GM19455 (cell line): Measurements from ENCODE around the gene JOSD1.

ENCODE experiments used
- ATAC-seq: cut with Tn5 transposase; IDR thresholded peaks from one replicate; pipeline ENCODE4 v1.9.1; 2021; ENCODE audit not compliant: unreplicated experiment

The JOSD1 gene

DNA sequence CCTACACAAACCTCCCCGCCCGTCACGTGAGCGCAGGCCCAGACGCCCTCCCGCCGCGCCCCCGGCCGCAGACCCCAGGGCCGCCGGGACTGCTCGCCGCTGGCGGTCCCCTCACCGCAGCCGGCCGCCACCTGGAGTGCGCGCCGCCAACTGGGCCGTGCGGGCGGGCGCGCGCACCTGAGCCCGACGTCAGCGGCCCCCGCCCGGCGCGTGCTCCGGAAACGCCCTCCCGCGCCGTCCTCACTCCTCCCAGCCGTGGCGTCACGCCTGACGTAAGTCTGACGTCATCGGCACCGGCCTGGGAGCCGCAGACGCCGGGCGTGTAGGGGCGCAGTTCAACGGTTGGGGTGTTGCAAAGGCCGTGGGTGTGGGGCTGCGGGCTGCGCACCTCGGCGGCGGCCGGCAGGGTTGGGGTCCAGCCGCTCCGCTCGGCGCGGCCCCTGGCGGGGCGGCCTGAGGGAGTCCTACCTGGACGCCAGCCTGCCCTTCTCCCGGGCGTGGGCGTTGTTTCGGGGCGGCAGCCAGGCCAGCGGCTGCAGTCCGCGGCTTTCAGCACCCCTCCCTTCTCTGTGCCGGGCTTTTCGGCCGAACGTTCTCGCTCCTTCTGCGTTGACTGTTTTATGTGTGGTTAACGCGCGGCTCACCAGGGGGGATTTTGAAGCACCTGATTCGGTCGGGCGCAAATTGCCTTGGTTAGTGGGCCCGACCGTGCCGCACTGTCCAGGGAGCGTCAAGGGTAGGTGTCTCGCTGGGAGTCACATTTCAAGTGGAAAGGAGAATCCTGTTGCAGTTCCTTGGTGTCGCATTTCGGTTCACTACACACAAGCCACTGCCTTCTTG lies at the start of gene JOSD1:
Gene JOSD1, minus strand, starts transcription at position 155 of the 840 bp plus-strand sequence. CDS start 956 bp downstream, outside the sequence.
- ATAC-seq = peak; percentile 30

DNA sequence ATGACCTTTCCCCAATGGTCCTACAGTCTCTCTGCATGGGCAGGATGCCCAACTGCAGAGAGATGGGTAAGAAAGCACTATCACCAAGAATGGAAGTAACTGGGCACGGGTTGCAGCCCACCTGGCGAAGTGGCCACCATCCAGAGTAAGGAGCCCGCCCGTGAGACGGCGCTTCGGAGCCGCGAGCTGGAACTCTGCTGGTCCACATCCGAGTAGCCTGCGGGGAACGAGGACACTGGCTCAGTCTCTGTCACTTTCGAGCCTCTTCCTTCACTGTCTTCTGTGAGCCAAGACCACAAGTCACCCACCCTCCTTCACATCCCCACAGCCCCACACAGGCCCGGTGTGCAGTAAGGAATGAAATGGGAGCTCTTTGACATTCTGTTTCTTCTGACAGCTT lies 49.4 kb upstream of the JOSD1 start:
- ATAC-seq = no peak

DNA sequence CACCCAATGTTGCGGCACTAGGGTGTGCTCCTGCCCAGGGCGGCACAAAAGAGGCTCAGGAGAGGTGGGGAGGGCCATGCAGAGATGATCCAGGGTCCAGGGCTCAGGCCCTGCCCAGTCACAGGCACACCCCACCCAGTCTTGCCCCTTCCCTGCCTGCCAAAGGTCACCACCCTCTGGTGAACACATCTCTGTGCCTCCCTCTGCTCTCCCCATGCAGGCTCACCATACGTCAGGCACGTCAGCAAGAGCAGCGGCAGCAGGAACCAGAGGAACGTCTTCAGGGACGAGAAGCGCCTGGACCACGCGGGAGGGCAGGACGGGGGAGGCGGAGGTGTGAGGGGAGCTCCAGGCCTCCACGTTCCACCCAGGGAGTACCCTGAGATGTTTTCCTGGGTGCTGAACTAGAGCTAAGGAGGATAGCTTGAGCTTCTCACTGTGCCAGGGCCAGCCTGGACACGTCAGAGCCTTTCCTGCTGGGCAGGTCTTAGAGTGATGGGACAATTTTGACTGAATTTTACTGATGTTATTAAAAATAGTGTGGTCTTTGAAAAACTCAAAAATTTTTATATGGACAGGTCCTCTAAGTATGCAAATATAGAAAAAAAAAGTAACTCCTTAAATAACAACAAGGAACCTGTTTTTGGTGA lies 47.9 kb upstream of the JOSD1 start:
- no peak for ATAC-seq

DNA sequence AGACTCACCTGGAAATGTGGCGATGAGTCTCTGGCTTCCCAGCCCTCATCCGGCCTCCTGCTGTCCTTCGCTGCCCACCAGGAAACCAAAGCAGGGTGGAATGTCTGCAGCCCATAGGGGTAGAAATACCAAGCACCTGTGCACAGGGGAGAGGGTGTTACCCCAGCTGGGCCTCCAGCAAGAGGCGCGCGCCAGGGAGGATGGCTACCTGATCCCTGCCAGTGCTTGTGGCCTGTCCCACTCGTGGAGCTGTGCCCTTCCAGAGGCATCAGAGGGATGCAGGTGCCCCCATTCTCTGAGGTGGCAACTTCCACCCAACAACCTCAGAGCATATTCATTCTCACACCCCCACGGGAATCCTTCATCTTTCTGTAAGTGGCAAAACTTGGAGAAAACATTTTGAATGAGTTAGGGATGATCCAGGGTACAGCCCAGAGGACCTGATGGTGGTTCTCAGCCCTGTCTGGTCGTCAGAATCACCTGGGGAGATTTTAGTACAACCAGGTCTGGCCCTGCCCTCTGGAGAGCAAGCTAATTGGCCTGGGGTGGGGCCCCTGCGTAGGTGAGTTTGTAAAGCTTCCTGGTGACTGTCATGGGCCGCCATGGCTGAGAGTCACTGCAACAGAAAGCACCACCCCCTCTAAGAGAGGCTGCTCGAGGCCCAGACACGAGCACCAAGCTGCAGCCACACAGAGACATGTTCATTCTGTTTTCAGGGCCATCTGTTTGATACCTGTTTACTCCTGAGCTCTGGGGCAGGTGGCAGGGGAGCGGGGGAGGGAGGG lies 45.1 kb upstream of the JOSD1 start:
- no peak for ATAC-seq

DNA sequence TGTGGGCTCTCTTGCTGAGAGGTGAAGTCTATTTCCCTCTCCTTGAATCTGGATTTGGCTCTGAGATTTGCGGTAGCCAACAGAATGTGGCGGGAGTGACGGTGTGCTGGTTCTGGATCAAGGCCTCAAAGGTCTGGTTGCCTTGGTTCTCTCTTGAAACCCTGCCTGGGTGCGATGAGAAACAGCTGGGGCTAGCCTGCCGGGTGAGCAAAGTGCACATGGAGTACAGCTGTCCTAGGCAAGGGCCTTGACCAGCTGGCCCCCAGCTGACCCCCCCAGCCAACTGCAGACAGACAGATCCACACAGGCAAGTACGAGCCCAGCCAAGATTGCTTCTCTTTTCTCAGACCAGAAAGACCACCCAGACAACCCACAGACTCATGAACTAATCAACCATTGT lies 44.2 kb upstream of the JOSD1 start:
- no peak for ATAC-seq

DNA sequence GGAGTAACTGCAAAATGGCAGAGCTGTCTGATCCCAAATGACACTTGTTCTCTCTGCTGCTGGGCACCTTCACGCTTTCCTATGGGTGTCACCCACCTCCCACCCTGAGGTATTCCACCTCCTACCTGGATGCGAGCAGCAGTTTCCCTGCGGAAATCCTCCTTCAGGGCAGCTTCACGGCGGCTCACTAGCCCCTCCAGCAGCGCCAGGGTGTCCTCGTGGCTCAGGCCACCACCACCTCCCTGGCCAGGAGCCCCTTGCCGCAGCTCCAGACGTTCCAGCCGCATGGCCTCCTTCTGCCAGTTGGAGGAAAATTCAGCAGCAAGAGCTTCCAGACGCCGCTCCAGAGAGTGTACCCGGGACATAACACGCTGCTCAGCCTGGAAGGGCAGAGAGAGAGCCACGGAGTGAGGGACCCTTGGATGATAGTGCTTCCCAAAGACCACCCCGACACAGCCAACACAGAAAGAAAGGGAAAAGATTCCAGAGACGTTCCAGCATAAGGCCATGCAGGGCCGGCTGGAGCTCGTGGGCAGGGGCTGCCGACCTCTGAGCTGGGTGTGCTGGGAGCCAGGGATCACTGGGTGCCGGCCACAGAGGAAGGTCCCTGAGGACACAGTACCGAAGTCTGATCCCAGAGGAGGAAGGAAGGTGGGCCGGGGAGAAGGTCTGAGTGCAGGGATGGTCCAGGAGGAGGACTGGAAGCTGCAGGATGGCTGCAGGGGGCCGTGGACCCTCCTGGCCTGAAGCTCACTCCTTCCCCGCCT lies 41.6 kb upstream of the JOSD1 start:
- no peak for ATAC-seq

DNA sequence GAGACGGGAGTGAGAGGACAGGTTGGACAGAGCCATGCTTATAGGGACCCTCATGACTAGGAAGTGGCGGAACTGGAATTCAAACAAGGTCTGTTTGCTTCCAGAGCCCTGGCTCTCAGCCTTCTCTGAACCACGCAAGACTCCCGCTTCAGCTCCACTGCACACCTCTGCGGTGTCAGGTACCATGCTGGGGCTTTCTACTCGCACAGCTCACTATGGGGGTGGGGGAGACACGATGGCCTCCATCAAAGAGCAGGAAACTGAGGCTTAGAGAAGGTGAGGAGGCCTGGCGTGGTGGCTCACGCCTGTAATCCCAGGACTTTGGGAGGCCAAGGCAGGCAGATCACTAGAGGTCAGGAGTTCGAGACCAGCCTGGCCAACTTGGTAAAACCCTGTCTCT lies 40.8 kb upstream of the JOSD1 start:
- ATAC-seq = no peak

DNA sequence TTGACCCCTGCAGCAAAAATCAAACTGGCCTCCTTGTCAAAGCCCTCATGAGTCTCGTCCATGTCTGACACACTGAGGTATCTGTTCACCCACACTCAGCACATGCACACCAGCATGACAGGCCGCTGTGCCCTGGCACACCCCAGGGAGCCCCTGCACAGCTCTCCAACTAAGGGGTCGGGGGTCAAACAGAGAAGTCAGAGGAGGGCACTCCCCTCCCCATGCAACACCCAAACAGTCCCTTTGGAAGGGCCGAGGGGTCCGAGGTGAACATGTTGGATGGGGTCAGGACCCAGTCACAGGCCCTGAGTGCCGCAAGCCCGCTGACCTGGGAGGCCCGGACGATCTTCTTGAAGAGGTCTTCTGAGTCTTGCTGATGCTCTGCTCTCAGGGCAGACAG lies 40.4 kb upstream of the JOSD1 start:
- no peak for ATAC-seq

DNA sequence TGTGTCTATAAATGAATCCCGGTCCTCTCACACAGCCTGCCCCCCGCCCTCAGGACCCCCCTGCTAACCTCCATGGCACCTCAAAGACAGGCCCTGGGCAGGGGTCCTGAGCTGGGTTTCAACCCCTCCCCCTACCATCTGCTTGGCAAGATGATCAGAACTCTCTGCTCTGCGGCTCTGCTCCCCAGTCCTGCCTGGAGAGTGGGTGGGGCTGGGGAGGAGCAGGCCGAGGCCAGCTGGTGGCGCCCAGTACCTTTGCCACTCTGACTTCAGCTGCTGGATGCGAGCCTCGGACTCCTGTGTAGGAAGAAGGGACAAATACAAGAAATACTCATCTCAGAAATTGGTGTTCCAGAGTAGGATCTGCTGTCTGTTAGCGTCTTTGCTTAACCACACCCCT lies 40.0 kb upstream of the JOSD1 start:
- no peak for ATAC-seq

DNA sequence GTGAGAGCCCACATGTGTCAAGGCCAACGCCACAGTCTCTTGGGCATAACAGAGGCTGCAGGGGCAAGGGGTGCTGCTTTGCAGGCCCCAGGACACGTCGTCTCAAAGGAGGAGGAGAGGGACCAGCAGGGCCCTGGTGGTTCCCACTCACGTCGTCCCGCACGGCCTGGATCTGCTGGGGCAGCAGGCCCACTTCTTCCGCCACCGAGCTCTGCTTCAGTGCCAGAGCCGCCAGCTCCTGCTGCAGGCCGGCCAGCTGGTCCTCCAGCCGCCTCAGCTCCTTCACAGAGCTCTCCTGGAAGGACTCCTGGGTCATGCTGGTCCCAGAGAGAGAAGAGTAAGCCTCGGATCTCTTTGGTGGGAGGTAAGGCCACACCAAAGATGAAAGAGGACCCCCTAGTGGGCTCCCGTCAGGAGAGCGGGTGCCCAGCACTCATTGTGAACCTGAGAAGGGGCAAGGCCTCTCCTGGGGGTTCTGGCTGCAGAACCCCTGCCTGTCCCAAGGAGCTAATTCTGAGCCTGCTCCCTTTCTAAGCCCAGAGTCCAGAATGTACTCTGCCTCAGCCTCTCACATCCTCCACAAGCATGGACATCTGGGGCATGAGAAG lies 39.5 kb upstream of the JOSD1 start:
- ATAC-seq = no peak

DNA sequence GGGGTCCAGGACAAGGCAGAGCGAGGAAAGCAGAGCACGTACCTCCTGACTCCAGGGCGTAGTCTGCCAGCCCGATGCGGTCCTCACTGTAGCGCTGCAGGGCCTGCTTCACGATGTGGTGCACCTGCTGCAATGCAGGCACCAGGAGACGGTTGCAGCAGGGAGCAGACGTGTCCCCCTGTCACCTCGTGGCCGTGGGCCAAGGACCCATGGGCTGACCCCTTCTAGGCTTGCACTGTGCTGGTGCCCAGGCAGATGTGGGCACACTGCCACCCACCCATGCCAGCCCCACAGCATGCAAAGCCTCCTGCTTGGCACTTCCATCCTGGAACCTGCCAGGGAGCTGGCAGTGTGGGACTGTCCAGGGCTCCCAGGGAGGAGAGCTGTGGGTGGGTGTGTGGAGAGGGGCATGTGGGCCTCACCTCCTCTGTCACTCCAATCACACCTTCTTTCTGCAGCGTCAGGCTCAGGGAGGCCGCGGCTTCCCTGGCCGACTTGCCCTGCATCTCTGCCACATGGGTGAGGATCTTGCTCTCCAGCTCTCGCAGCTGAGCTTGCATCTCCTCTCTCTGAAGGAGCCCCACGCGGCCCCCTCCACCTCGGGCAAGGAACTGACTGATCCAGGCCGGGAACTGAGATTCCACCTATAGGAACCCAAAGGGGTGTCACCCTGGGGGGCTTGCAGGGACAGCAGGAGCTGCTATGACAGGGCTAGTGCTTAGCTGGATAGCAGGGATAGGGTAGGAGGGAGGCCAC lies 38.7 kb upstream of the JOSD1 start:
- ATAC-seq = no peak

DNA sequence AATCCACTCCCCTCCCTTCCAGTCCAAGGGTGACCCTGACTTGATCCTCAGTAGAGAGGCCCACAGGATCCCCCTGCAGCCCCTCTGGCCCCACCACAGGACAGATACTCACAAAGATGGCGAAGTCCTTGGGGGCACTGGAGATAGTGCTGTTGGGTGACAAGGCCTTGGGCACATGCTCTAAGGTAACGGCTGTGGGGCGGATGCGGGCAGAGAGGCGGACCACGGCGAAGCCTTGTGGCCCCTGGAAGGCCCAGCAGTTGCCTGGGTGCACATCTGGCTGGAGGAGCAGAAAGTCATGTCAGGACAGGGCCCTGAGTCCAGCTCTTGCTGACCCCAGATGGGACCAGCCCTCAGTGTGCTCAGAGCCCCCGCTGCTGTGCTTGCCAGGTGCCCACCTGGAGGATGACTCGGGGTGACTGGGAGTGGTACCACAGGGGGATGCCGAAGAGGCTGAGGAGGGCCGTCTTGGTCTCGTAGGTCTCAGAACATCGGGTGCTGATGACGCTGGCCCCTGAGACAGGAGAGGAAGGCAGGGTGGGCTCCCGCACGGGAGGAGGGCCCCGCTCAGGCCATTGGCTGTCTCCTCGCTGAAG lies 37.8 kb upstream of the JOSD1 start:
- ATAC-seq = no peak

DNA sequence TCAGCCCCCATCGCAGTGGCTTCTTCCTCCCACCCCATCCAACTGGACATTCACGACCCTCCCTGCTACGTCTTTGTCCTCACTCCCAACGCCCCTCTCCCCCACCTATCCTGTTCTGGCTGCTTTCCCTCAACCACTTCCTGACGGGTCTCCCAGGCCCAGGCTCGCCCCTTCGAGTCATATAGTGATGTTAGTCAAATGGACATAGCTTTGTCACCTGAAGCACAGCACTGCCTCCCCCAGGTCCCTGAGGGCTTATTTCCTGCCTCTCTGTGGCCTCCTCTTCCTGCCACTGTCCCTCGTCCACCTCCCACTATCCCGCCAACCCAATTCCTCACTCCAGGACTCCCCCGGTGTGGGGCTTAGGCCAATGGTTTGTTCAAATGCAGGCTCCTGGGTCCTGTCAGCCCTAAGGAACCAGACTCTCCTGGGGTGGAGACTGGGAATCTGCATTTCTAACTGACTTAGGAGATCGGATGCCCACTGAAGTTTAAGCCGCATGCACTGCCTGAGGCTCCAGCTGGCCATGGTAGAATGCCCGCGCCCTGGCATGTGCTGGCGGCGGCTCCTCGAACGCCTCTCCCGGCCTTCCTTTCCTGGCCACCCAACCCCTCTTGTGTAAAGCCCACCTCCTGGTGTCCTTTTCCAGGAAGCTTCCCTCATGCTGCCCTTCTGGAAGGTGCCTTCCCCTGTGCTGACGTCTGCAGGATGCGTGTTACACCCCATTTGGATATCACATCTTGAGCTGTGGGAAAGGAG lies 36.7 kb upstream of the JOSD1 start:
- no peak for ATAC-seq

DNA sequence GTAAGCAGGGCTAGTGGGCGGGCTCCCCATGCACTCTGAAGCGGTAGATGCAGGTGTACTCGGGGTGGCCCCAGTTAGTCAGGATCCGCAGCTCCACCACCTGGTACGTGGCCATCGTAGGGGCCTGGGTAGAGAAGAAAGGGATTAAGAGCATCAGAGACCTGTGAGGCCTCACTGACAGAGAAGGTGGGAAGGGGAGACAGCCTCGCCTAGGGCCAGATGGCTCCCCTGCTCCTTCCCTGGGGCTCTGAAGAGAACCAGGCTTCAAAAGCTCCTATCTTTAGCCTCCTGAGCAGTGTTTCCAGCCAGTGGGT lies 35.5 kb upstream of the JOSD1 start:
- no peak for ATAC-seq

DNA sequence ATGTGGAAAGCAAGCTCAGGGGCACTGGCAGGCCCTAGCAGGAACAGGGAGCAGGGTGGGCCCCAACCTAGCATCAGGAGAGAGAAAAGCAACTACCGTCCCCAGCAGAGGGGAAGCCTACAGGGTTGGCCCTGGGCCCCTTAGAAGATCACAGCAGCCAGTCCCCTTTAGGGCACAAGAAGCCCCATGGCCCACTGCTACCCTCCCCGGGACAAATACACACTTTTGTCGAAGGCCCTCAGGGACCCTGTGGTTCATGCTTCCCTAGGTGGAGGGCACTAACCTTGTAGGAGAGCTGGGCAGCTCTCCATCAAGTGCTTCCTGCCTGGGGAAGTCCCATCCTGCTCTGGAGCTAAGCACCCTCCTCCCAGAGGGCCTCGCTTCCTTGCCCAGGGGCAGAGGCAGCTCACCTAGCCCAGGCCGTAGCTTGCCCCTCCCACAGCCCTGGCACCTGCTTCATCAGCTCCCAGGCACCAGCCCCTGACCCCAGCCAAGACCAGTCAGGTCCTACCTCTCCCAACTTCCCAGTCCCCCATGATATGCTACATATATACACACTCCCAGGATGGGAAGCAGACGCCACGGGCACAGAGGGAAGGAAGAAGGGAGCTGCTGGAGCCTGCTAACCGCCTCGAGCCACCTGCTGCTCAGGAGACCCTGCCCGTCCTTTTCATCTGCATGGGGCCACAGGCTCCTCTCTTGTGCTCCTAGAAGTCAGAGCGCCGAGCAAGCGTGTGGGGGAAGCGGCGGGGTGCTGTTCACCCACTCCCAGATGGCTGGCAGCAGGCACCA lies 34.9 kb upstream of the JOSD1 start:
- ATAC-seq = no peak

DNA sequence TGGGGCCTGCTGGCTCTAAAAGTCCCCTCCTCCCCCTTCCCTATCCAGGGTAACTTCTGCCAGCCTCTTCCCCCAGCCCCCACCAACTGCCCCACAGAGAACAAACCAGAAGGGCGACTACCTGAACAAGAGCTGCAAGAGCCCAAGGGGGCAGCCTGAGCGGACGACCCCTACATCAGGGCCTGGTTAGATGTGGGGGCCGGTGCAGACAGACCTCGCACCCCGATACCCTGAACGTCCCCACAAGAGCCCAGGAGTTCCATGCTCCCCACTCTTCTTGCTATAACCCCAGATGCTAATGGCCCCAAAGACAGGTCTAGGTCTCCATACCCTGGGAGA lies 34.4 kb upstream of the JOSD1 start:
- ATAC-seq = no peak

DNA sequence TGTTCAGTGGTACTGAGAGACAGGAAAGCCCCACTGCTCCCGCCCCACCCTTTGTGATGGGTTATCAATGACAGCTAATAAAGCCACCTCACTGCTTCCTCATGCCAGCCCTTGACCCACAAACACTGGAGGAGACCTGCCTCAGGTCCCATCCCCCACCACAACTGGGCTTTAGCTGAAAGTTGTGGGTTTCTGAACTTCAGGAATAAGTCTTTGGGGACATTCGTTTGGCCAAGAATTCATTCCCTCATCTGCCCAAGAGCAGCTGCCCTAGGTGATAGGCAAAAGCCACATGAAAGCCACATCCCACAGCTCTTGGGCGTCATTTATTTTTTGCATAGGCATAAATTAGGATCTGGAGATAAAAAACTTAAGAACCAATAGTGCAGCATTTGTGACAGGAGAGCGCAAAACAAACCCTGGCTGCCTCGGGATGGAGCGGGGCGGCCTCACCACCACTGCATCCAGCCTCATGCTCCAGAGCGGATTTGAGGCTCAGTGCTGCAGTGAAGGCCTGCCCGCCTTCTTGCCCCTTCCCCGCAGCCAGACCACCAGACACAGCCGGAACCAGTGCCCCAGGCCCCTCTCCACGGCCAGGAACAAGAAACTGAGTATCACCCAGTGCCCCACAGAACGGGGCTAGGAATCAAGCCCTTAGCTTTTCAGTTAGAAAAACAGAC lies 33.8 kb upstream of the JOSD1 start:
- ATAC-seq = no peak
